Measurements from ENCODE around the gene ITM2B.
"Not testable (repeated sequence)": the region's sequence is repeated elsewhere in the genome, so short reads cannot be mapped to it uniquely, and the experiment has no call there.

The ITM2B gene

DNA sequence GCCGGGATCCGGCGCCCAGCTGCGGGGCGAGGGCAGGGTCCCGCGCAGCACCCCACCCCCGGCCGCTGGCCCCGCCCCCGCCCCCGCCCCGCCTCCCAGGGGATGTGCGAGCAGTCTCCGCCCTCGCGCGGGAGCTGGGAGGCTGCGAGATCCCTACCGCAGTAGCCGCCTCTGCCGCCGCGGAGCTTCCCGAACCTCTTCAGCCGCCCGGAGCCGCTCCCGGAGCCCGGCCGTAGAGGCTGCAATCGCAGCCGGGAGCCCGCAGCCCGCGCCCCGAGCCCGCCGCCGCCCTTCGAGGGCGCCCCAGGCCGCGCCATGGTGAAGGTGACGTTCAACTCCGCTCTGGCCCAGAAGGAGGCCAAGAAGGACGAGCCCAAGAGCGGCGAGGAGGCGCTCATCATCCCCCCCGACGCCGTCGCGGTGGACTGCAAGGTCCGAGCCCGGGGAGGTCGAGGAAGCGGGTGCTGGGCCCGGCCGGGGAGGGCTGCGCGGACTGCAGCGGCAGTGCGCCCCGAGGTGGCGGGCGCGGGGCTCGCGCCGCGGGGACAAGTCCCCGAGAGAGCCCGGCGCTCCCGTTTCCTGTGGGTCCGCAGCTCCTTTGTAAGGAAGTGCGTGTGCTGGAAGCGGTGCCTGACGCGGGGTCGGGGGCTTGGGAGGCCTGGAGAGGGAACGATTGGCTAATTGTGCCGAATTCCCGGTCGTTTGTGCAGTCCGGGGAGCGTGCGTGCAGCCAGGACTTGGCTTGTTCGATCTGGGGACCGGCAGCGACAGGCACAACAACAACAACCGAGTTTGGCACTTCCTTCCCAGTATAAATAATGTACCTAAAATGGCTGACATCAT lies at the start of gene ITM2B:
TSS of gene ITM2B (plus strand) at position 161 of the 843 bp plus-strand sequence. CDS start at position 316, 155 bp downstream.
- peak; percentile 54 for DNase-seq (ENCODE audit: low read depth)

DNA sequence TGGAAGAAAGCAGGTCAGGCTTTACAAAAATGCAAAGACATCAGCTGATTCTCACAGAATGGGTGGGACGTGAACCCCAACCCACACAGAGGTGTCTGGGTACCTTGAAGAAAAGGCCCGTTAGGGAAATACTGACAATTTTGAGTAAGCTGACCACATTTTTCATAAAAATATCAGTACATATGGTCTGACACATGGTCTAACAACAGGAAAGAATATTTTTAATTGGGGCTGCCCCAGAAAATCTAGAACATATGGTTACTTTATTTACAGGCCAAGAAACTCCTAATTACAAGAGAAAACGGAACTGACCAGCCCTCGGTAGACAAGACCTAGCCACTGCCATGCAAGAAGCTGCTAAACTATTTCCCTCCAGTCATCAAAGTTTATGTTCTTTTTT lies 48.7 kb upstream of the ITM2B start:
- DNase-seq (ENCODE audit: low read depth), result no peak

DNA sequence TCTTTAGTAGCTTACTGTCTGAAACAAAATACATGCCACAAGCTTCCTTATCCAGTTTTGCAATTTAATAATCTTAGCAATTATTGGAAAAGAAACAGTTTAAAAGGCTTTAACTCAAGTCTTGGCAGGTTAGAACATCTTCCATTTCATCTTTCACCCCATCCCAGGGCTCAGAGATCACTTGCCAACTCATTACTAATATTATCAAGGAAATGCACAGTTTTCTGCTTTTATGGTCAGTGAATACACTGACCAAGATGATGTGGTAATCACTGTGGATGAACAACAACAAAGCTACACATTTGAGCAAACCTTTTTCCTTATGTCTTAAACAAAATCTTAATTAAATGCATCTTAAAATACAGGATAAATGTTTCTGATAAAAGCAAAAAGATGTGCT lies 48.0 kb upstream of the ITM2B start:
- no peak for DNase-seq (ENCODE audit: low read depth)

DNA sequence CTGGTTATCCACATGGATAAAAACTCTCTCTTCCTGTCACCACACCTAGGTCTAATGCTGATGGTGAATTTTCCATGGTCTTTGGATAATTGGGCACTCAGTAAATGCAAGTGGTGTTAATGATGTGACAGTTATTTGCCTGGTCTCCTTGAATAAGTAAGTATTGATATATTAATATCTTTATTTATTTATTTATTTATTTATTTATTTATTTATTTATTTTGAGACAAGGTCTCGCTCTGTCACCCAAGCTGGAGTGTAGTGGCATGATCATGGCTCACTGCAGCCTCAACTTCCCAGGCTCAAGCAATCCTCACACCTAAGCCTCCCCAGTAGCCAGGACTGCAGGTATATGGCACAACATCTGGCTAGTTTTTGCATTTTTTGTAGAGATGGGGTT lies 46.3 kb upstream of the ITM2B start:
- DNase-seq (ENCODE audit: low read depth), result no peak

DNA sequence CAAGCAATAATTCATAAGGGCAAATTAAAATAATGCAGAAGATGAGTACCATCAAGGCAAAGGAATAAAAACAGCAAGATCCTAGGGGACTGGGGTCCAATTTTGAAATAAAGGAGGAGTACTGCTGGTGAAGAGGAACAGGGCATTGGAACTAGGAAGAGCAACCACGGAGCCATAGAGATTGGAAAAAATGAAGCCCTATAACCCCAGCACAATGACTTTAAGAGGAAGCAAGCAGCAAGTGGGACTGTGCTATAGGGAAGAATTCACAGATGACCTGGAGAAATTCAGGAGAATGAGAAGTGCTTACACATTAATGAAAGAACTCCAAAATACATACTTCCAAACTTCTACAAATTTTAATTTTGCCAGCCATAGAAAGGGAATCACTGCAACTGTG lies 44.9 kb upstream of the ITM2B start:
- DNase-seq (ENCODE audit: low read depth), result no peak

DNA sequence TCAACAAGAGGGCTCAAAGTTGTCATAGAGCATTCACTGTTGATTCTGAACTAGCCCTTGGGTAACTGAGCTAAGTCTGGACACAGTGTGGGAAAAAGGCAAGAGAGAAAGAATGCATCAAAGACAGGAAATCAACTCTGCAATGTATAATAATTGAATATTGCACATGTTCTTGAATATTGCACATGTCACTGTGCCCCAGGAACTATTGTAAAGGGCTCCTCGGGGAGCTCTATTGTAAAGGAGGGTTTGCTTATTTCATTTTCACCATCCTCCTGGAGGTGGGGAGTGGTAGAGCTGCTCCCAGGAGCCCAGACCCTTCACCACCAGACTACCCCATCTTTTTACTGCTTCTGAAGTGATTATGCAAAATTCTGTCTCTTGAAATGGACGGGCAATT lies 44.4 kb upstream of the ITM2B start:
- DNase-seq (ENCODE audit: low read depth), result no peak

DNA sequence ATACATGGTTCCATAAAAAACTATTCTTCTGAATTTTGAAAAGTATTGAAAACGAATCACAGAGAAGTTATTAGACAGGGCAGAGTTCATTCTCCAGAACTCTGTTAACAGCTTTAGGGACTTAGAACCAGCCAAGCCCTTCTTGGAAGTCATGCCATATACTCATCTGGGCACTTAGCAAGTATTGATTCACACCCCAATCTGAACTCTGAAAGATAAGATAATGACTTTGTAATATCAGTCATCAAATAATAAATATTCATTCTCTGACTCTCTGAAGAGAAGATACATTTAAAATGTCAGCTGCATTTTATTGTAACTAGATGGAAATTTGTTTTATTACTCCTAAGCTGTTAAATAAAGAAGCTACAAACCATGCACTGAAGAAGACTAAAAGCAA lies 43.8 kb upstream of the ITM2B start:
- no peak for DNase-seq (ENCODE audit: low read depth)

DNA sequence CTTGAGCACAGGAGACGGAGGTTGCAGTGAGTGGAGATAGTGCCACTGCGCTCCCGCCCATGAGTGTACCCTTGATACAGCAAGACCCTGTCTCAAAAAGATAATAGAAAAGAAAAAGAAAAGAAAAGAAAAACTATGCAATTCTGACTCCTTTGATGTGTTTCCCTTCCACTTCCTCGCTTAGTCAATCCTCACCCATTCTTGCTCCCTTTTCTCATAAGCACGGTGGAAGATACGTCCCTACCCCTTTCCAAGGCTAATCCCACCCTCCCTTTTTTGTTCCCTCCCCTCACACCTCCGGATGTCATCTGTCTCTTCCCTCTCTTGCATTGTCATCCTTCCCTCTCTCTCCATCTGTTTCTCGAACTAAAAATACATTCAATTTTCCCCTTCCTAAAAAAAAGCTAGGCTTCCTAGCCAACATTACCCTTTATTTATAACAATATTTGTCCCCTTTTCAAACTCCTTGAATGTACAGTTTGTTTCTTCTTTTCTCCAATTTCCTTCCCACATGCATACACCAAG lies 40.5 kb upstream of the ITM2B start:
- no peak for DNase-seq (ENCODE audit: low read depth)

DNA sequence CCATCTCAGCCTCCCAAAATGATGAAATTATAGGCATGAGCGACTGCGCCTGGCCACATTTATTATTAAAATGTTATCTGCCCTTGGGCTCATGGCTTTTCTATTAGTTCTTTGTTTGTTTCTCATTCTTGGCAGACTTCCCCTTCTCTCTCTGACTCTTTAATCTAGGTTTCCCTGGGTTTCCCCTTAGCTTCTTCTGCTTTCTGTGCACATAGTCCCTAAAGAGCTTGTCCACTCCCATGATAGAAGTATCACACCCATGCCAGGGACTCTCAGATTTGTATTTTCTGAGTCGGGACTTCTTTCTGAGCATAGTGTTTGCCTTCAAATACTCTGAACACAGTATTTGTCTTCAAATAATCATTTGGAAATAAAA lies 38.6 kb upstream of the ITM2B start:
- no peak for DNase-seq (ENCODE audit: low read depth)

DNA sequence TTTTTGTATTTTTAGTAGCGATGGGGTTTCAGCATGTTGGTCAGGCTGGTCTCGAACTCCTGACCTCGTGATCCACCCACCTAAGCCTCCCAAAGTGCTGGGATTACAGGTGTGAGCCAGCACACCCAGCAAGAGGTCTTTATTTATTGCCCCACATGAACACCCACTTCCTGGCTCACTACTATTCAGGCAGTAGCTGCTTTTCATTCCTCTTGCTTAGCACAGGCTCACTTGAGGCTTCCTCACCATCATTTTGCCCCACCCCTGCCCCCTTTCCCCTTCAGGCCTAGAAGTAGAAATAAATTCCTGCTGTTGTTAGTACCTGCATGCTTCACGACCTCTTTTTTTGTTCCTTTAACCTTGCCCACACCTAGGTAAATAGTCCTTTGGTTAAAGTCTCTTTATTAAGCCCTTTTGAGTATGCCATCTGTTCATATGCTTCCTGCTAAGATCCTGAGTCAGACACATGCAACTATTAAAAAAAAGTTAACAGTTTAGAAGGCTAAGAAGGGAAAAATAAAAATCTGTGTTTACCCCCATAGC lies 33.5 kb upstream of the ITM2B start:
- DNase-seq (ENCODE audit: low read depth), result no peak

DNA sequence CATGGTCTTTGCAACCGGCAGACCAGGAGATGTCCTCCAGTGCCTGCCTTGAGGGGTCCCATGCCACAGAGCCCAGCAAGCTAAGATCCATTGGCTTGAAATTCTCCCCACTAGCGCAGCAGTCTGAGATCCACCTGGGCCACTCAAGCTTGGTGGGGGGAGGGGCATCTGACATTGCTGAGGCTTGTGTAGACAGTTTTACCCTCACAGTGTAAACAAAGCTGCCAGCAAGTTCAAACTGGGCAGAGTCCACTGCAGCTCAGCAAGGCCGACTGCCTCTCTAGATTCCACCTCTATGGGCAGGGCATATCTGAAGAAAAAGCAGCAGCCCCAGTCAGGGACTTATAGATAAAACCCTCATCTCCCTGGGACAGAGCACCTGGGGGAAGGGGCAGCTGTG lies 32.0 kb upstream of the ITM2B start:
- no peak for DNase-seq (ENCODE audit: low read depth)

DNA sequence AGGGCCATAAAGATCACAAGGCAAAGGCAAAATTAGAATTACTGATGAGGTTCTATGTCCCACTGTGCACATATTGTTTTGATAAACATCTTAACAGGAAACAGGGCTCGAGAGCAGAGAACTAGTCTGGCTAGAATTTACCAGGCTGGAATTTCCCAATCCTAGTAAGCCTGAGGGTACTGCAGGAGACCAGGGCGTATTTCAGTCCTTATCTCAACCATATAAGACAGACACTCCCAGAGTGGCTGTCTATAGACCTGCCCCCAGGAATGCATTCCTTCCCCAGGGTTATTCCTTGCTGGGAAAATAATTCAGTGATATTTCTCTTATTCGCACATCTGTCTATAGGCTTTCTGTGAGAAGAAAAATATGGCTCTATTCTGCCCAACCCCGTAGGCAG lies 25.8 kb upstream of the ITM2B start:
- not testable (repeated sequence) for DNase-seq (ENCODE audit: low read depth)

DNA sequence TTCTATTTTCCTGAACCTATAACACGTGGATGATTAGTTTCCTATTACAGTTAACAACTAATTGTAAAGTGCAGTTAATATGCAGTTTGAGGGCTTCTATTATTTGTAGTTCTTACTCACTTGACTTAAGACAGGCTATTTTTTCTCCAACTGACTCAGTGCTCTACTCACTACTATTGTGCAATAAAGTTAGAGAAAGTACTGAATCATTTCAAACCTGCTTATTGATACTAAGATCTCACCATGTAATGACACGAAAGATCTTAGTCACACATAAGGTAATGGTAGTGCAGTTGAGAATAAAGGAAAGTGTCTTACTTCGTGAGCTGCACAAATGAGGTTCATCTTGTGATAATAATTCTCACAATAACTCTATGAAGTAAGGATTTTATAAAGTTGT lies 22.8 kb upstream of the ITM2B start:
- no peak for DNase-seq (ENCODE audit: low read depth)

DNA sequence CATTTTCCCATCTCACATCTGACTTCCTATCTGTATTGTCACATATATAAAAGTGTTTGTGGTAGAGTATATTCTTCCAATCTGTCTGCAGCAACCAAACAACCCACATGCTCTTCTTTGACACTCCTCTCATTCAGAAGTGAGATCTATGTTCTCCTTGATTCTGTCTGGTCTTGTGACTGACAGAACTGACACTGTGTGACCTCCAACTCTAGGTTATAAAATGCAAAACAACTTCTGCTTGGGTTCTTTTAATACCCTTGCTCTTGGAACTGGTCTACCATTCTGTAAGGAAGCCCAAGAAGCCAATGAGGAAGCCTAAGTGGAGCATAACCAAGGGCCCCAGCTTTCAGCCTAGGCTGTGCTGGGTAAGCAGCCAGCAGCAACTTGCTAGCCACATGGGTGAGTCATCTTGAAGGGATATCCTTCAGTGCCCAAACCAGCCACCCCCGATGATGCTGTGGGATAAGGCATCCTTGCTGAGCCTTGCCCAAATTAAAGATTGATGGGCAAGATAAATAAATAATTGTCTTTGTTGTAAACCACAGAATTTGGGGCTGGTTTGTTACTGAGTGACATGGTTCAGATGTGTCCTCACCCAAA lies 18.4 kb upstream of the ITM2B start:
- no peak for DNase-seq (ENCODE audit: low read depth)

DNA sequence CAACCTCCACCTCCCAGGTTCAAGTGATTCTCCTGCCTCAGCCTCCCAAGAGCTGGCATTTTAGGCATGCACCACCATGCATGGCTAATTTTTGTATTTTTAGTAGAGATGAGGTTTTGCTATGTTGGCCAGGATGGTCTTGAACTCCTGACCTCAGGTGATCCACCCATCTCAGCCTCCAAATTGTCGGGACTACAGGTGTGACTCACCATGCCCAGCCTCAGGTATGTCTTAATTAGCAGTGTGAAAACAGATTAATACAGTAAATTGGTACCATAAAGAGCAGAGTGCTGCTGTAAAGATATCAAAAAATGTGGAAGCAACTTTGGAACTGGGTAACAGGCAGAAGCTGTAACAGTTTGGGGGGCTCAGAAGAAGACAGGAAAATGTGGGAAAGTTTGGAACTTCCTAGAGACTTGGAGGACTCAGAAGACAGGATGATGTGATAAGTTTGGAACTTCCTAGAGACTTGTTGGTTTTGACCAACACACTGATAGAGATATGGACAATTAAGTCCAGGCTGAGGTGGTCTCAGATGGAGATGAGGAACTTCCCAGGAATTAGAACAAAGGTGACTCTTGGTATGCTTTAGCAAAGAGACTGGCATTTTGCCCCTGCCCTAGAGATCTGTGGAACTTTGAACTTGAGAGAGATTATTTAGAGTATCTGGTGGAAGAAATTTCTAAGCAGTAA lies 17.3 kb upstream of the ITM2B start:
- DNase-seq (ENCODE audit: low read depth), result not testable (repeated sequence)

DNA sequence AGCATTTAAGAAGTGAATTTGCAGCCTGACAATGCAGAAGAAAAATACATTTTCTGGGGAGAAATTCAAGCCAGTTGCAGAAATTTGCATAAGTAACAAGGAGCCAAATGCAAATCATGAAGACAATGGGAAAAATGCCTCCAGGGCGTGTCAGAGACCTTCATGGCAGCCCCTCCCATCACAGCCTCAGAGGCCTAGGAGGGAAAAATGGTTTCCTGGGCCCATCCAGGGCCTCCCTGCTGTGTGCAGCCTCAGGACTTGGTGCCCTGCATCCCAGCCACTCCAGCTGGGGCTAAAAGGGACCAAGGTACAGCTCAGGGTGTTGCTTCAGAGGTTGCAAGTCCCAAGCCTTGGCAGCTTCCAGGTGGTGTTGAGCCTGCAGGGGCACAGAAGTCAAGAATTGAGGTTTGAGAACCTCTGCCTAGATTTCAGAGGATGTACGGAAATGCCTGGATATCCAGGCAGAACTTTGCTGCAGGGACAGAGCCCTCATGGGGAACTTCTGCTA lies 16.7 kb upstream of the ITM2B start:
- DNase-seq (ENCODE audit: low read depth), result no peak

DNA sequence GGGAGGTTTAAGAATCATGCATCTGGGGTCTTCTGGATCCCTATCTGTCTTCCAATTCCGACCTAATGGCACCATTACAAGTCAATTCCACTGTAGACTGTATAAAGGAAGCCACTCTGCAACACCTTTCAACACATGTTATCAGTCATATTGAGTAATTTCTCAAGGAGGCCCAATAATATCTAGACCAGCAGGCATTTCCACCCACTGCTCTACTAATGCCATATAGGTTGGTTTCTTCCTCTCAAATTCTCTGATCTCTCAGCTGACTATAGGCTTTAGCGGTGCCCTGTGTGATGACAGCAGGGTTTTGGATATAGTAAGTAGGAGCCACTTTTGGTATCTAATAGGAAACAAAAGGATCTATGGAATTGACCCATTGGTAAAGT lies 12.4 kb upstream of the ITM2B start:
- no peak for DNase-seq (ENCODE audit: low read depth)

DNA sequence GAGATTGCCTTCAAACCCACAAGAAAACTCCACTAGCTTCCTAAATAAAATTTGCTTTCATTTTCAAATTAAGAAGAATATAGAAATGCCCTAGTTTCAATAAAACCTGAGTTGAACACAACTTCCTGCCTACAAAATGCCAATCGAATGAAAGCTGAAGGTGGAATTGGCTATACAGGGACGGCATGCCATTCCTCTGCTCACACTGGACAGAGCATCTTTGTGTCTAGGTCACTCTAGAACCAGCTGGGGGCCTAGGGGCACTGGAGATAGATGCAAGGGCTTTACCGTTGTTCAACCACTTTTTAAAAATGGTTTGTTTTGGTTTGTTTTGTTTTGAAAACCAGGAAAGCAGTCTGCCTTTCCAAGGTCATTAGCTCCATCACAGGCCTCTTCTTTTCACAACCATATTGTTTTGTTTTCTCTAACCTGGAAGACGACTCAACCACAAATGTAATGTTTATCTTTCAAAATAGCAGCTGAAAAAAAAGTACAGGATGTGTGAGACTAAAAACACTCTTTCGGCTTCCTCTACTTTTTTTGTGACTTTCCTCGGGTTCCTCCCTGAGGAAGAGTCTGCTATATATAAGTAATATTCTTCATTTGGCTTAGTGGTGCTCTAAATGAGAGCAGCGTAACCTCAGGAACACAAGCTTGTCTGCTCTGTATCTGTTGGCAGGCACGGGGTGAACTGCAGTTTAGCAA lies 11.9 kb upstream of the ITM2B start:
- DNase-seq (ENCODE audit: low read depth), result no peak

DNA sequence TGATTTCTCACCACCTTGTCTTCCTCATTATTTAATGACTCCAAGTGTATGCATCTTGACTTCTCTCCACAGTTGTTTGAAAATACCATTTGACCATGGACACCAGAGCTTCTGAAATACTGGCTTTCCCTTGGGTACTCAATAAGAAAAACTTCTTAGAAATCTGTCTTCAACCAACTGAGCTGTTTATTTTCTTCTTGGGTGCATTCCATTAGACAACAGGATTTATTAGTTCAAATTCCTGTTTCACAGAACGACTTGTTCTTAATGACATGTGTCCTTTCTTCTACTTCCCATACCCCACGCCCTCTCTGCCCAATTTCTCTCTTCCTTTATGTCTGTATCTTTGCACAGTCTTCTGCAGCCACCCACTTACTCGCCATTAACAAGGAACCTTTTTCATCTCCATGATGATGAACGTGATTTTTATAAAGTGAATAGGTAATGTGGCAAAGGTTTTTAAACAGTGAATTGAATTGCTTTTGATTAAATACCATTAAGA lies 11.3 kb upstream of the ITM2B start:
- no peak for DNase-seq (ENCODE audit: low read depth)

DNA sequence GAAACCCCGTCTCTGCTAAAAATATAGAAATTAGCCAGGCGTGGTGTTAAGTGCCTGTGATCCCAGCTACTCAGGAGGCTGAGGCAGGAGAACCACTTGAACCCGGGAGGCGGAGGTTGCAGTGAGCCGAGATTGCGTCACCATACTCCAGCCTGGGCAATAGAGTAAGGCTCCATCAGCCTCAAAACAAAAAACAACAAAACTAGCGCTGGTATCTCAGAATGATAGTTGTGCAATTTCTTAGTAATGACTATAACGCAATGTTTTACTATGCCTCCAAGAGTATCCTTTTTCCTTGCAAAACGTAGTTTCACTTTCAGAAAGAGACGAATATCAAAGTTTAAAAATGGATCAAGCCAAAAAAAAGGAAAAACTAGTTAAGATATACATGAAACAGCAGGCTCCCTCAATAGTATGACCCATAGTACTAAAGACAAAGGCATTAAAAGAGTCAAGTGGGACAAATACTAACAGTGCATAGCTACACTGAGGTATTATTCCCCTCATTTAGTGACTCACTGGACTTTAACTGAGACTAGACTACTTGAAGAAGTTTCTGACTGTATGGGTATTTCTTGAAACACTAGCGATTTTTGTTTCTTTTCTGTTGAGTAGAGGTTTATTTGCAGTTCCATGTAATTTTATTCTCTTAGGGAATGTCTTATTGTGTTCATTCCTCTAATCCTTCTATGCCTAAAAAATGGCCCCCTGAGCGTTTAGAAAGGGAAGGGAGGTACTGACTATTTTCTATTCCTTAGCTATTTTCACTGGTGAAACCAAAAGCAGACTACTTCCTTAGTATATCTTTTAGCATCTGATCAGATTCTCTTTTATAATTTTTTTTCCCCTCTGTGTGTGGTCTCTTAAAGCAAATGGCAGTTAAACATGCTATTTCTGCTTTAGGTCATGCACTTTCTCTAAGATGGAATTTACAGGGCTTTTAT lies 10.4 kb upstream of the ITM2B start:
- no peak for DNase-seq (ENCODE audit: low read depth)

DNA sequence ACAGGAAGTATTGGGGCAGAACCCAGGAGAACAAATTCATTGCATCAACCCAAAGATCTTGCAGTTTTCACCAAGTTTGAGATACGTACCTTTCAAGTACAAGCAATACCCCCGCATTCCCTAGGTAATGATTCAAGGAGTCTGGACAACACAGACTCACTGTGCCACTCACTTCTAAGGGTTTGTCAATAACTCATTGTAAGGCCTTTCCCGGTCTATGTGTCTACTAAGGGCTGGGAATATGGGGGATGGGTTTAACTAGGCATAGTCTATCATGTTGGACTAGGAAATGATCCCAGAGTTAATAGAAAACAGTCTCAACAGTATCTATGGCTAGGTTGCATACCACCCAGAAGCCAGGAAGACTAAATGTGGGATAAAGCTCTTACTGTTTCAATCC lies 8.3 kb upstream of the ITM2B start:
- no peak for DNase-seq (ENCODE audit: low read depth)

Measured in activated T-helper 9 cell treated with anti-CD3 and anti-CD28 coated beads, Interleukin-2, amount 50 U/mL, for 16 hours (primary cell).